Measurements from ENCODE around the gene BCAS3.

DNA sequence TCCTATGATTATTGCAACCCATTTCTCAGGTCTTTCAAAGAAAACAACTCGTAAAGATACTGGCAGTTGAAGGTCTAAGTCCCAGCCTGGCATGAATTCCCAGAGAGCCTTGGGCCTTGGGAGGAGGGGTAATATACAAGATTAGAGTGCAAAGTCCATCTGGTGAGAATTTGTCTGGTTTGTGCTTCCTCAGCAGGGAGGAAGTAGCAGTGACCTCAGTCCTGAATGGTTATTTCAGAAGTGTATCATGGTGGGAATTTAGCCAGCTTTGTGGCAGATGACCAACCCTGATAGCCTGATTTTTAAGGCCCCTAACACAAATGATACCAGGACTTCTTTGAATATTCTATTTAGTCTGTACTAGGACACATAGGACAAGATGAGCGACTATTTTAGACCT is 570.7 kb downstream of the BCAS3 start:
- TF ChIP-seq, protein P1, sequence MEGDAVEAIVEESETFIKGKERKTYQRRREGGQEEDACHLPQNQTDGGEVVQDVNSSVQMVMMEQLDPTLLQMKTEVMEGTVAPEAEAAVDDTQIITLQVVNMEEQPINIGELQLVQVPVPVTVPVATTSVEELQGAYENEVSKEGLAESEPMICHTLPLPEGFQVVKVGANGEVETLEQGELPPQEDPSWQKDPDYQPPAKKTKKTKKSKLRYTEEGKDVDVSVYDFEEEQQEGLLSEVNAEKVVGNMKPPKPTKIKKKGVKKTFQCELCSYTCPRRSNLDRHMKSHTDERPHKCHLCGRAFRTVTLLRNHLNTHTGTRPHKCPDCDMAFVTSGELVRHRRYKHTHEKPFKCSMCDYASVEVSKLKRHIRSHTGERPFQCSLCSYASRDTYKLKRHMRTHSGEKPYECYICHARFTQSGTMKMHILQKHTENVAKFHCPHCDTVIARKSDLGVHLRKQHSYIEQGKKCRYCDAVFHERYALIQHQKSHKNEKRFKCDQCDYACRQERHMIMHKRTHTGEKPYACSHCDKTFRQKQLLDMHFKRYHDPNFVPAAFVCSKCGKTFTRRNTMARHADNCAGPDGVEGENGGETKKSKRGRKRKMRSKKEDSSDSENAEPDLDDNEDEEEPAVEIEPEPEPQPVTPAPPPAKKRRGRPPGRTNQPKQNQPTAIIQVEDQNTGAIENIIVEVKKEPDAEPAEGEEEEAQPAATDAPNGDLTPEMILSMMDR (IDR thresholded peaks at IDR 0.05): no peak
- no peak for TF ChIP-seq POLR2A (IDR thresholded peaks at IDR 0.05)

All from heart left ventricle (tissue), 13 donors.